GM12878 (cell line): Measurements from ENCODE around the gene TESK1. TPM values are rescaled to one million over a fixed set of nuclear protein-coding genes. Genes with fewer than 3 reads are reported as not detected.

ENCODE experiments used
- ATF2 ChIP-seq: IDR thresholded peaks from 2 replicates; pipeline ENCODE4 v1.6.1; 2012; ENCODE audit warnings: low read length, inconsistent platforms
- BMI1 ChIP-seq: fragments of 450-650 bp; IDR thresholded peaks from 2 replicates; pipeline ENCODE4 v1.6.1; 2016; ENCODE audit warnings: mild to moderate bottlenecking, moderate library complexity, borderline replicate concordance
- CHD1 ChIP-seq: IDR thresholded peaks from 2 replicates; pipeline ENCODE4 v1.6.1; 2012; ENCODE audit warnings: low read depth, low read length, improper control_type of control experiment
- CTCF ChIP-seq, 3 experiments: IDR thresholded peaks in 2 of 3; conservative IDR thresholded peaks in 1 of 3; 2 replicates each; pipeline ENCODE4 v1.5.1; 2011; ENCODE audit warnings: low read depth in 3 of 3, low read length in 3 of 3, mild to moderate bottlenecking in 3 of 3, control low read depth in 2 of 3, moderate library complexity in 2 of 3, inconsistent platforms in 1 of 3, mixed read lengths in 1 of 3; ENCODE audit not compliant: control insufficient read depth in 2 of 3, insufficient read depth in 1 of 3; ENCODE audit errors: extremely low read depth in 1 of 3
- EZH2 ChIP-seq: IDR thresholded peaks from 2 replicates; pipeline ENCODE4 v1.6.1; 2012; ENCODE audit warnings: low read depth, mild to moderate bottlenecking, control low read depth, inconsistent platforms, low read length, borderline replicate concordance; ENCODE audit not compliant: control insufficient read depth
- GABPA ChIP-seq: IDR thresholded peaks from 2 replicates; pipeline ENCODE4 v1.6.1; 2014; ENCODE audit warnings: antibody characterized with exemption, low read depth, mild to moderate bottlenecking, inconsistent platforms
- JUNB ChIP-seq: IDR thresholded peaks from 2 replicates; pipeline ENCODE4 v1.6.1; 2016; ENCODE audit warnings: antibody characterized with exemption, mild to moderate bottlenecking
- KAT2A ChIP-seq: conservative IDR thresholded peaks from 2 replicates; pipeline ENCODE4 v1.6.1; 2011; ENCODE audit warnings: low read depth, low read length; ENCODE audit not compliant: control insufficient read depth
- MEF2A ChIP-seq: IDR thresholded peaks from 2 replicates; pipeline ENCODE4 v1.6.1; 2011; ENCODE audit warnings: low read depth, mild to moderate bottlenecking, low read length, moderate library complexity; ENCODE audit not compliant: insufficient read depth
- MTA2 ChIP-seq: fragments of 450-650 bp; IDR thresholded peaks from 2 replicates; pipeline ENCODE4 v1.6.1; 2016; ENCODE audit warnings: low read depth, mild to moderate bottlenecking, moderate library complexity
- NFXL1 ChIP-seq: fragments of 450-650 bp; IDR thresholded peaks from 2 replicates; pipeline ENCODE4 v1.6.1; 2017; ENCODE audit warnings: antibody characterized with exemption, mild to moderate bottlenecking, borderline replicate concordance
- NFYB ChIP-seq: IDR thresholded peaks from 2 replicates; pipeline ENCODE4 v1.6.1; 2011; ENCODE audit warnings: low read depth, mild to moderate bottlenecking, low read length, improper control_type of control experiment, moderate library complexity; ENCODE audit not compliant: insufficient read depth
- PAX8 ChIP-seq: fragments of 450-650 bp; IDR thresholded peaks from 2 replicates; pipeline ENCODE4 v1.6.1; 2017; ENCODE audit warnings: mild to moderate bottlenecking, moderate library complexity
- RELB ChIP-seq: fragments of 450-650 bp; IDR thresholded peaks from 2 replicates; pipeline ENCODE4 v1.6.1; 2017; ENCODE audit warnings: low read depth, mild to moderate bottlenecking, moderate library complexity
- SMAD5 ChIP-seq: IDR thresholded peaks from 2 replicates; pipeline ENCODE4 v1.6.1; 2016; ENCODE audit warnings: antibody characterized with exemption, low read depth
- SP1 ChIP-seq: IDR thresholded peaks from one replicate; pipeline ENCODE4 v1.6.1; 2011; ENCODE audit warnings: low read depth, low read length
- SUPT20H ChIP-seq: IDR thresholded peaks from 2 replicates; pipeline ENCODE4 v1.6.1; 2011; ENCODE audit warnings: low read depth, mild to moderate bottlenecking, low read length, moderate library complexity, borderline replicate concordance; ENCODE audit not compliant: control insufficient read depth
- ZNF592 ChIP-seq: fragments of 450-650 bp; IDR thresholded peaks from 2 replicates; pipeline ENCODE4 v1.6.1; 2017; ENCODE audit warnings: mild to moderate bottlenecking, moderate library complexity
- polyA plus RNA-seq, 11 experiments: library from polyadenylated mRNA; depleted of rRNA in 4 of 11; unstranded in 6 of 11; stranded (reverse) in 5 of 11; fragments of >200 nt; fragmentation: Nextera tagmentation in 4 of 11; fragmentation: Illumina TruSeq in 1 of 11; extraction: Ambion mirVana in 4 of 11; extraction: Trizol in 1 of 11; gene quantifications; 1 replicate in 1 of 11; 2 replicates in 10 of 11; pipeline versions ENCODE4 v1.2.1 to v1.2.3, GENCODE V29; 2011 to 2016; ENCODE audit warnings: inconsistent platforms in 2 of 11, missing spikeins in 2 of 11, low read depth in 1 of 11
- total RNA-seq, 4 experiments: library from RNA; depleted of rRNA in 3 of 4; stranded (reverse); fragments of >200 nt in 3 of 4; fragmentation: Illumina TruSeq in 1 of 4; extraction: Trizol in 1 of 4; gene quantifications; 2 replicates each; pipeline versions ENCODE4 v1.2.1 to v1.2.3, GENCODE V29; 2013 to 2021

The TESK1 gene
- total and polyA plus RNA-seq, 10 of the 15 experiments (the other 5 are each of a cell fraction or from before 2014, with no cell fraction given), result 0.16 to 19.5 (median 7.9) TPM; not detected in 1

GRCh38 chr9:35618854-35619799 lies 14.1 kb downstream of the TESK1 start (continued):
- TF ChIP-seq CTCF (IDR thresholded peaks at IDR 0.05 in 2 of 3, conservative IDR thresholded peaks at IDR 0.05 in 1 of 3; ENCODE audit: control insufficient read depth in 2 of 3, extremely low read depth in 1 of 3, insufficient read depth in 1 of 3, low read depth in 3 of 3, low read length in 3 of 3) (no peak), MTA2 (peak; percentile 60; the same call in 1 of the 2 replicates), RELB (no peak; the same call in 1 of the 2 replicates), MEF2A (no peak), KAT2A (no peak), SMAD5 (no peak), GABPA (peak; percentile 68; the same call in 1 of the 2 replicates), NFXL1 (no peak), BMI1 (no peak), JUNB (no peak), PAX8 (no peak), CHD1 (no peak; the same call in 1 of the 2 replicates), SP1 (peak; percentile 12), ATF2 (no peak; the same call in 1 of the 2 replicates), SUPT20H (no peak), EZH2 (no peak), NFYB (no peak), ZNF592 (no peak)
